Measurements from ENCODE around the gene RNF157. TPM values are rescaled to one million over a fixed set of nuclear protein-coding genes. Genes with fewer than 3 reads are reported as not detected.
"Not testable (repeated sequence)": the region's sequence is repeated elsewhere in the genome, so short reads cannot be mapped to it uniquely, and the experiment has no call there.

Gene RNF157
- polyA plus RNA-seq, 1 donor from 2014 or later: 0.43 TPM

DNA sequence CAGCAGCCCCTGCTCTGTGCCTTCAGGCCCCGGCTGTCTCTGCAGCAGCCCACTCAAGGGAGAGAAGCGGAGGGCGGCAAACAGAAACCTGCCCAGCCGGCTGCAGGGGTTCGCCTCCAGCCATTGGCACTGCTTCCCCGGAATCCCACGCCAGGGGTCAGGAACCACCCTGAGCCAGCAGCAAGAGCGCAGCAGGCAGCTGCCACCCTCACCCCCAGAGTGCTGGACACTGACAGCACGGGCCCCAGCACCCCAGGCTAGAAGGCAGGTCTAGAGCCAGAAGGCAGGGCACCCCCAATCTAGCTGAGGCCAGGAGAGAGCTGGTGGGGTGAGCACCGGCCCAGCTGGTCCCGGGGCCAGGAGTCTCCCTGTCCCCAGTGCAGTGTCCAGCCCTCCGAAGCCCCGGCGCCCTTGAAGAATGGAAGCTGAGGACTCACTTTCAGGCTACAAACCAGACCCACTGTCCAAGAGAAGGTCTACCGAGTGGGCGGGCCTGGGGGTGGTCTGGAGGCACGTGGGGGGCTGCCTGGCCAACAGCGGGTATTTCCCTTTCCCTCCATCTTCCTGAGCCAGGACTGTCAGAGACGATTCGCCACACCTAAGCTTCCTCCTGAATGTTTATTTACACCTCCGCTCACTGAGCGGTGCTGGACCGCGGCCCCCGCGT lies 33.3 kb upstream of the RNF157 start:
- peak overlapping the region in 2 of 4 donors; percentile 93 to 95 for H3K4me3 Mint-ChIP-seq
- H3K27ac Mint-ChIP-seq: peak overlapping the region; percentile 96 to 99 (median 97)
- H3K4me1 Mint-ChIP-seq: peaks cover 35 to 45% (median 38%) of the 10 kb centered on the region in 3 donors
- H3K36me3 Mint-ChIP-seq: no peaks in the 10 kb centered on the region
- no peaks in the 10 kb centered on the region for H3K27me3 Mint-ChIP-seq
- no peaks in the 10 kb centered on the region for H3K9me3 Mint-ChIP-seq

DNA sequence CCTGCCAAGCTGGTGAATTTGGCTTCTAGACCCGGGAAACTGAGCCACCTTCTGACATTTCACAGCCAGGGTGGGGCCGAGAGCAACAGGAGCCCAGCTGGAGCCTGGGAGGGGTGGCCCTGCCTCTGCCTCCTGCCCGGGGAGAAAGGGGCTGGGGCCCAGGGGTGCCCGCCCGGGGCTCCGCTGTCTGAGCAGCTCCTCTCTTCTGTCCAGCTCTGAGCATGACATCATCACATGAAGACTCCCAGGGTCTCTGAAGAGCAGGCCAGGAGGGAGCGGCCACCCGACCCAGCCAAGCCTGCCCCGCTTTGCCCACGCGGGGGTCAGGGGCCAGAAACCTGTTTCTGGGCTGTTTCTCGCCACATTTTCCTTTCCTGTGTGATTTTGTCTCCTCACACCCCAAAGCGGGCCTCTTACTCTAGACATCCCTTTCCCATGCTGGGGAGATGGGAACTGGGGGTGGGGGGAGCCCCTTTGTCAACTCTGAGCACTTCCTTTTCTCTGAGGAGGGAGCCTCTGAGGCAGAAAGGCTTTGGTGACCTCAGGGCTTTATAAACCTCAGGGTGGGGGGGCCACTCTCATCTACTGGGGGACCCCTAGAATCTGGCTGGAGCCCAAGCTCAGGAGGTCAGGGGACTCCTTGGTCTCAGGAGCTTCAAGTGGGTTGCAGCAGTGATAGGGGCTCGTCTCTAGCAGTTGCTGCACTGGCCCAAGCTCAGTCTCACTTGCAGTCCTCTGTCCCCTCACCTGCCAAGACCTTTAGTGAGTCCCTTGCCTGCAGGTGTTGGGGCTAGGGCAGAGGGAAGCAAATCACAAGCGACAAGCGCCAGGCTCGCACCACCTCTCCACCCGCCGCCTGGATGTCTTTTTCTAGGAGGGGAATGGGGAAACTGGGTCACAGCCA lies 32.5 kb upstream of the RNF157 start:
- H3K4me1 Mint-ChIP-seq: peaks cover 41 to 51% (median 44%) of the 10 kb centered on the region in 3 donors
- peak overlapping the region; percentile 78 to 95 (median 93) for H3K4me3 Mint-ChIP-seq
- H3K27ac Mint-ChIP-seq: peak overlapping the region; percentile 96 to 99 (median 97)
- no peaks in the 10 kb centered on the region for H3K27me3 Mint-ChIP-seq
- no peaks in the 10 kb centered on the region for H3K36me3 Mint-ChIP-seq
- H3K9me3 Mint-ChIP-seq: no peaks in the 10 kb centered on the region

- Mint-ChIP-seq H3K9me3 (no peaks in the 10 kb centered on the region), H3K27ac (peak overlapping the region; percentile 96 to 99 (median 97)), H3K4me1 (peaks cover 46 to 56% (median 47%) of the 10 kb centered on the region in 3 donors), H3K36me3 (no peaks in the 10 kb centered on the region), H3K27me3 (no peaks in the 10 kb centered on the region), H3K4me3 (peak overlapping the region; percentile 78 to 95 (median 93))
These were observed 31.6 kb upstream of the RNF157 start for GRCh38 chr17:76271669-76272540.

- H3K27ac Mint-ChIP-seq: peak overlapping the region; percentile 96 to 99 (median 97)
- H3K9me3 Mint-ChIP-seq: no peaks in the 10 kb centered on the region
- peak overlapping the region; percentile 76 to 95 (median 86) for H3K4me3 Mint-ChIP-seq
- no peaks in the 10 kb centered on the region for H3K36me3 Mint-ChIP-seq
- no peaks in the 10 kb centered on the region for H3K27me3 Mint-ChIP-seq
- H3K4me1 Mint-ChIP-seq: peaks cover 43 to 54% (median 44%) of the 10 kb centered on the region in 3 donors
These were observed 30.7 kb upstream of the RNF157 start for GRCh38 chr17:76270770-76271668.

DNA sequence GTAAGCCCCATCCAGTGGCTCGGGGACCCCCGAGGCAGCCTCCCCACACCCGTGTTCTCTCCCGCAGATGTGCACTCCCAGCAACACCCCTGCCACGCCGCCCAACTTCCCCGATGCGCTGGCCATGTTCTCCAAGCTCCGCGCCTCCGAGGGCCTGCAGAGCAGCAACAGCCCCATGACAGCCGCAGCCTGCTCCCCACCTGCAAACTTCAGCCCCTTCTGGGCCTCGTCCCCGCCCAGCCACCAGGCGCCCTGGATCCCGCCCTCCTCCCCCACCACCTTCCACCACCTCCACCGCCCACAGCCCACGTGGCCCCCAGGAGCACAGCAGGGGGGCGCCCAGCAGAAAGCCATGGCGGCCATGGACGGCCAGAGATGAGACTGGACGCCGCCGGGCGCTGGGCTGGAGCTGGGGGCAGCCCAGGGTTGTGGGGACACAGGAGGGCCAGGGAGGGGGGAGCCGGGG lies 29.9 kb upstream of the RNF157 start:
- Mint-ChIP-seq H3K27ac (peak overlapping the region; percentile 97 to 99 (median 97)), H3K4me3 (peak overlapping the region; percentile 65 to 93 (median 90)), H3K4me1 (peaks cover 35 to 48% (median 41%) of the 10 kb centered on the region in 3 donors), H3K36me3 (no peaks in the 10 kb centered on the region), H3K9me3 (no peaks in the 10 kb centered on the region), H3K27me3 (no peaks in the 10 kb centered on the region)

GRCh38 chr17:76268991-76269981 lies 29.0 kb upstream of the RNF157 start:
- H3K4me1 Mint-ChIP-seq: peaks cover 32 to 50% (median 40%) of the 10 kb centered on the region in 3 donors
- H3K27me3 Mint-ChIP-seq: no peaks in the 10 kb centered on the region
- no peaks in the 10 kb centered on the region for H3K36me3 Mint-ChIP-seq
- H3K4me3 Mint-ChIP-seq: peak overlapping the region; percentile 63 to 93 (median 76)
- H3K27ac Mint-ChIP-seq: peak overlapping the region; percentile 97 to 99 (median 97)
- H3K9me3 Mint-ChIP-seq: no peaks in the 10 kb centered on the region

DNA sequence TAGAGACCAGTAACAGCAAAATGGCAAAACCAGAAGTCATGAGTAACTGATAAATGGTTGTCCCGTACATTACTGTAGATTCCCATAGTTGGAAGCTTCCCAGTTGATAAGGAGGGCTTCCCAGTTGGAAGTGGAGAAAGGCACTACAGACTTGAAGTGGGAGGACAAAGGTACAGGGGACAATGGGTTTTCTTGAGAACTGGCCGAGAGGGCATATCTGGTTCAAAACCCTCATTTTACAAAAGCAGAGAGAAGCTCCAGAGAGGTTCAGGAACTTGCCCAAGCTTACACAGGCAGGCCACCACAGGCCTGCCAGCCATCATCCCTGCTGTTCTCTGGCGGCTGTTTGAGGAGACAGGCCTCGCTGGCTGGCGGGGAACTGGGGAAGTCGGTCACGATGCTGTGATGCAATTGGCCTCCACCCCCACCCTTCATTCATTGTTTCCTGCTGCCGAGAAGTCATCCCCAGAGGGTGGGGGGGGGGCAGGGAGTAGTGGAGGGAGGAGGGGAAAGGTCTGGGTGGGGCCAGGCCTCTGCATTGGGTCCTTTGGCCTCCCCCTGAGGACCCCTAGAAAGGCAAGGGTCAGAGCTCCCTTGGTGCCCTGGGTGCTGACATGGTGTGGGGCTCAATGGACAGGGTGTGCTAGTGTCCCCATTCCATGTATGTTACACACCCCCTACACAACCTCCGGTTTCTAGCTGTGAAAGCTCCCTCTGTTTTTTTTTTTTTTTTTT lies 27.9 kb upstream of the RNF157 start:
- H3K36me3 Mint-ChIP-seq: no peaks in the 10 kb centered on the region
- H3K4me1 Mint-ChIP-seq: peaks cover 37 to 51% (median 42%) of the 10 kb centered on the region in 3 donors
- H3K27ac Mint-ChIP-seq: peak overlapping the region; percentile 97 to 99 (median 97)
- H3K27me3 Mint-ChIP-seq: no peaks in the 10 kb centered on the region
- H3K9me3 Mint-ChIP-seq: no peaks in the 10 kb centered on the region
- H3K4me3 Mint-ChIP-seq: peak overlapping the region; percentile 74 to 93 (median 86)

DNA sequence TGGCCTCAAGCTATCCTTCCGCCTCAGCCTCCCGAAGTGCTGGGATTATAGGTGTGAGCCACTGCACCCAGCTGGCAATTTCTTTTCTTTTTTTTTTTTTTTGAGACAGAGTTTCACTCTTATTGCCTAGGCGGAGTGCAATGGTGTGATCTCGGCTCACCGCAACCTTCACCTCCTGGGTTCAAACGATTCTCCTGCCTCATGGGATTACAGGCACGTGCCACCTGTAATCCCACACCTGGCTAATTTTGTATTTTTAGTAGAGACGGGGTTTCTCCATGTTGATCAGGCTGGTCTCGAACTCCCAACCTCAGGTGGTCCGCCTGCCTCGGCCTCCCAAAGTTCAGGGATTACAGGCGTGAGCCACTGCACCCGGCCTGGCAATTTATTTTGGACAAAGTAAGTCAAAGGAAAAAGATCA lies 27.3 kb upstream of the RNF157 start:
- peak overlapping the region; percentile 97 to 99 (median 97) for H3K27ac Mint-ChIP-seq
- H3K4me3 Mint-ChIP-seq: peak overlapping the region; percentile 74 to 93 (median 86)
- not testable (repeated sequence) for H3K9me3 Mint-ChIP-seq, H3K36me3 Mint-ChIP-seq, H3K27me3 Mint-ChIP-seq
- peaks cover 41 to 51% (median 48%) of the 10 kb centered on the region in 3 donors for H3K4me1 Mint-ChIP-seq

DNA sequence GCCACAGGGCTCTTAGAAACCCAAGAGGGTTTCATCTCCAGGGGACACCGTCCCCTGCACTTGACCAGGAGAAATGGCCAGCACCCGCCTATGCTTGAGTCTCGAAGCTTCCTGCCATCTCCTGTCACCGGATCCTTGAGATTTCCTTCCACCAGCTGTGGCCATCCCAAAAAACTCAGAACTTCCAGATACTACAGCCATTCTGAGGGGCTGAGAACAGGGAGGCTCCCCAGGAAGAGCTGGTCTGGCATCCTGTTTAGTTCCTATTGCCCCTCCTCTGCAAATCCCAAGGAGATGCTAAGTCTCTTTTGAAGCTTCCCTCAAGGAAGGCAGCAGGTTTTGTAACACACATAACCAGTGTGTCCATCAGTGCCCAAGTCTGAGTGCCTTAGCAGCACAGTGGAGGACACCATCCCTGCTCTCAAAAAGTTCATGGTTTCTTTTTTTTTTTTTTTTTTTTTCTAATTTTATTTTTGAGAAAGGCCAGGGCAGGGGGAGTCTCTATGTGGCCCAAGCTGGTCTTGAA lies 26.8 kb upstream of the RNF157 start:
- Mint-ChIP-seq H3K27me3 (no peaks in the 10 kb centered on the region), H3K36me3 (no peaks in the 10 kb centered on the region), H3K27ac (peak overlapping the region; percentile 97 to 99 (median 97)), H3K4me1 (peaks cover 45 to 55% (median 53%) of the 10 kb centered on the region in 3 donors), H3K9me3 (no peaks in the 10 kb centered on the region), H3K4me3 (peak overlapping the region; percentile 87 to 96 (median 92))

- Mint-ChIP-seq H3K4me1 (peaks cover 52 to 60% (median 59%) of the 10 kb centered on the region in 3 donors), H3K4me3 (peak overlapping the region; percentile 87 to 96 (median 92)), H3K27me3 (no peaks in the 10 kb centered on the region), H3K36me3 (no peaks in the 10 kb centered on the region), H3K9me3 (no peaks in the 10 kb centered on the region), H3K27ac (peak overlapping the region; percentile 97 to 99 (median 97))
These were observed 26.1 kb upstream of the RNF157 start for GRCh38 chr17:76266244-76266938.

- Mint-ChIP-seq H3K36me3 (no peaks in the 10 kb centered on the region), H3K9me3 (no peaks in the 10 kb centered on the region)
These were observed 25.4 kb upstream of the RNF157 start for GRCh38 chr17:76265624-76266243.

More at GRCh38 chr17:76265624-76266243, 25.4 kb upstream of the RNF157 start:
- Mint-ChIP-seq H3K27ac (peak overlapping the region; percentile 95 to 99 (median 97)), H3K27me3 (no peaks in the 10 kb centered on the region), H3K4me1 (peaks cover 50 to 60% (median 56%) of the 10 kb centered on the region in 3 donors), H3K4me3 (peak overlapping the region; percentile 87 to 96 (median 92))
